Calu3 (cell line): ENCODE results near the gene CSNK2A2. TPM values are rescaled to one million over a fixed set of nuclear protein-coding genes. Genes with fewer than 3 reads are reported as not detected.

ENCODE experiments used
- BruUV-seq: library from RNA; stranded (reverse); fragments of 400-500 nt; replicated peaks from 2 replicates; lab custom pipeline; 2021; lab: Mats Ljungman, UMichigan
- CTCF ChIA-PET: fragments of 300-600 bp; sonication (Branson Sonifier 250); formaldehyde crosslinking; loops from one replicate; lab custom pipeline; 2022; ENCODE audit warnings: antibody characterized with exemption; lab: Charles Lee
- DNase-seq: peaks from one replicate; pipeline ENCODE4 v3.0.0; 2022
- H3K27ac Mint-ChIP-seq: one replicate; pipeline ENCODE4 v1.8.0; 2022; ENCODE audit warnings: mixed read lengths; ENCODE audit not compliant: unreplicated experiment
- H3K27me3 Mint-ChIP-seq: one replicate; pipeline ENCODE4 v1.8.0; 2022; ENCODE audit warnings: mixed read lengths; ENCODE audit not compliant: unreplicated experiment
- H3K36me3 Mint-ChIP-seq: one replicate; pipeline ENCODE4 v1.8.0; 2022; ENCODE audit warnings: mild to moderate bottlenecking, moderate library complexity, mixed read lengths; ENCODE audit not compliant: insufficient read depth, unreplicated experiment
- H3K4me1 Mint-ChIP-seq: one replicate; pipeline ENCODE4 v1.8.0; 2022; ENCODE audit warnings: mild to moderate bottlenecking, low read depth, mixed read lengths; ENCODE audit not compliant: unreplicated experiment
- H3K4me3 Mint-ChIP-seq: one replicate; pipeline ENCODE4 v1.8.0; 2022; ENCODE audit warnings: mild to moderate bottlenecking, low read depth, moderate library complexity, mixed read lengths; ENCODE audit not compliant: unreplicated experiment
- H3K9me3 Mint-ChIP-seq: one replicate; pipeline ENCODE4 v1.8.0; 2022; ENCODE audit warnings: low read depth, mixed read lengths; ENCODE audit not compliant: unreplicated experiment
- CTCF ChIP-seq: fragments of 200-600 bp; IDR thresholded peaks from one replicate; pipeline ENCODE4 v1.8.0; 2022; ENCODE audit warnings: antibody characterized with exemption; ENCODE audit not compliant: unreplicated experiment
- intact Hi-C: fragments of 100-400 bp; cut with micrococcal nuclease; formaldehyde crosslinking; loops from one replicate; pipeline ENCODE4 v1.10.0; 2022; ENCODE audit not compliant: unreplicated experiment
- total RNA-seq: library from RNA; stranded (reverse); gene quantifications from 2 replicates; pipeline ENCODE4 v1.2.3, GENCODE V29; 2022

Gene CSNK2A2
- total RNA-seq, 1 experiment from 2014 or later: 85.9 TPM

GRCh38 chr16:58116529-58116928 lies 81.4 kb downstream of the CSNK2A2 start:
- peaks cover 19% of the 10 kb centered on the region for H3K36me3 Mint-ChIP-seq
- intact Hi-C loops: no loop called here
- TF ChIP-seq CTCF: no peak
- H3K4me3 Mint-ChIP-seq: no peak overlapping the region
- DNase-seq: no peak
- no TSS peak for BruUV-seq
- H3K27ac Mint-ChIP-seq: no peak overlapping the region
- peaks cover 27% of the 10 kb centered on the region for H3K4me1 Mint-ChIP-seq
- H3K9me3 Mint-ChIP-seq: no peaks in the 10 kb centered on the region
- no peaks in the 10 kb centered on the region for H3K27me3 Mint-ChIP-seq
- CTCF ChIA-PET: interaction anchor here (0.6 to 1.1 kb wide), 4 partner anchors 11 to 56 kb away, joined by 3 read pairs; no protein-coding TSS in a partner anchor

- no peak for DNase-seq
- no peak overlapping the region for H3K27ac Mint-ChIP-seq
Observed at GRCh38 chr16:58116081-58116480, 81.8 kb downstream of the CSNK2A2 start.

GRCh38 chr16:58114827-58115825 lies 82.8 kb downstream of the CSNK2A2 start:
- no peak overlapping the region for H3K27ac Mint-ChIP-seq
- H3K4me3 Mint-ChIP-seq: no peak overlapping the region
- BruUV-seq: no TSS peak
- no peaks in the 10 kb centered on the region for H3K9me3 Mint-ChIP-seq
- TF ChIP-seq CTCF: no peak
- DNase-seq: no peak
- CTCF ChIA-PET: no interaction called here
- H3K4me1 Mint-ChIP-seq: peaks cover 15% of the 10 kb centered on the region
- peaks cover 19% of the 10 kb centered on the region for H3K36me3 Mint-ChIP-seq
- intact Hi-C loops: no loop called here
- no peaks in the 10 kb centered on the region for H3K27me3 Mint-ChIP-seq

More at GRCh38 chr16:58116081-58116480, 81.8 kb downstream of the CSNK2A2 start:
- no peak overlapping the region for H3K4me3 Mint-ChIP-seq
- intact Hi-C loops: no loop called here
- H3K27me3 Mint-ChIP-seq: no peaks in the 10 kb centered on the region
- H3K4me1 Mint-ChIP-seq: peaks cover 24% of the 10 kb centered on the region
- BruUV-seq: no TSS peak
- TF ChIP-seq CTCF: no peak
- H3K36me3 Mint-ChIP-seq: peaks cover 19% of the 10 kb centered on the region
- H3K9me3 Mint-ChIP-seq: no peaks in the 10 kb centered on the region
- CTCF ChIA-PET: interaction anchor here (0.6 to 1.1 kb wide), 4 partner anchors 12 to 57 kb away, joined by 3 read pairs; no protein-coding TSS in a partner anchor

- H3K27ac Mint-ChIP-seq: no peak overlapping the region
- CTCF ChIA-PET: no interaction called here
- intact Hi-C loops: no loop called here
Observed at GRCh38 chr16:58111302-58111627, 86.6 kb downstream of the CSNK2A2 start.

More at GRCh38 chr16:58111302-58111627, 86.6 kb downstream of the CSNK2A2 start:
- peaks cover 15% of the 10 kb centered on the region for H3K36me3 Mint-ChIP-seq
- no TSS peak for BruUV-seq
- H3K4me1 Mint-ChIP-seq: no peaks in the 10 kb centered on the region
- H3K4me3 Mint-ChIP-seq: no peak overlapping the region
- DNase-seq: no peak
- H3K27me3 Mint-ChIP-seq: no peaks in the 10 kb centered on the region
- TF ChIP-seq CTCF: no peak
- H3K9me3 Mint-ChIP-seq: no peaks in the 10 kb centered on the region
